ENCODE results near the gene RTTN. TPM values are rescaled to one million over a fixed set of nuclear protein-coding genes. Genes with fewer than 3 reads are reported as not detected.

RTTN gene
- total and polyA plus RNA-seq, 2 of the 4 experiments (the other 2 are of a cell fraction), result 5.8 to 19.9 TPM

GRCh38 chr18:70089858-70090257 lies 115.6 kb downstream of the RTTN start:
- CTCF ChIA-PET, result no interaction called here
- in situ Hi-C loops (cut with MboI; ENCODE audit: low sequenced_read_pairs), result loop anchor here (10.0 kb wide), 2 partner anchors 365 to 1245 kb away; no protein-coding TSS in a partner anchor

More at GRCh38 chr18:70089858-70090257, 115.6 kb downstream of the RTTN start:
- Histone ChIP-seq H3K9me1 (ENCODE audit: insufficient read depth, low read length) (no peaks in the 10 kb centered on the region), H2BK20ac (ENCODE audit: low read depth, low read length) (no peak overlapping the region), H2AFZ (replicated peaks; ENCODE audit: low read length, poor library complexity) (no peak overlapping the region), H3K9me3 (ENCODE audit: control insufficient read depth, insufficient read depth, low read length) (no peaks in the 10 kb centered on the region), H3K36me3 (ENCODE audit: control insufficient read depth, insufficient read depth, low read length) (no peaks in the 10 kb centered on the region; the same call in 1 of the 2 replicates), H3K27me3 (ENCODE audit: control insufficient read depth, insufficient read depth, low read length) (no peaks in the 10 kb centered on the region), H3K4me3 (ENCODE audit: insufficient read depth, low read depth, low read length) (no peak overlapping the region), H4K8ac (ENCODE audit: low read depth in 2 of 2, low read length in 2 of 2) (no peak overlapping the region), H3K9ac (ENCODE audit: low read depth, low read length) (no peak overlapping the region), H3K23ac (ENCODE audit: low read depth, low read length) (no peak overlapping the region), H3K4me1 (ENCODE audit: control insufficient read depth, insufficient read depth, low read length) (peaks cover 1% of the 10 kb centered on the region; the same call in 1 of the 2 replicates), H2BK5ac (ENCODE audit: low read depth, low read length, poor library complexity, severe bottlenecking) (no peak overlapping the region), H2AK9ac (replicated peaks; ENCODE audit: low read depth, low read length, poor library complexity) (no peak overlapping the region), H4K5ac (ENCODE audit: low read depth, low read length) (no peak overlapping the region), H3K56ac (ENCODE audit: extremely low read depth, insufficient read depth, low read length) (no peak overlapping the region), H3K14ac (replicated peaks; ENCODE audit: low read depth, low read length) (no peak overlapping the region; the same call in 1 of the 2 replicates), H3K79me1 (ENCODE audit: low read depth in 1 of 2, low read length in 2 of 2) (no peaks in the 10 kb centered on the region; a peak in 1 of 4 replicates), H4K91ac (ENCODE audit: insufficient read depth, low read depth, low read length) (no peak overlapping the region), H2AK5ac (ENCODE audit: low read depth, low read length) (no peak overlapping the region), H2BK15ac (ENCODE audit: low read depth, low read length) (no peak overlapping the region), H3K18ac (ENCODE audit: low read depth, low read length) (no peak overlapping the region), H3K4ac (ENCODE audit: low read depth, low read length) (no peak overlapping the region), H4K20me1 (ENCODE audit: insufficient read depth, low read length) (no peaks in the 10 kb centered on the region), H3K27ac (ENCODE audit: insufficient read depth, low read length) (no peak overlapping the region), H2BK120ac (ENCODE audit: low read depth, low read length) (no peak overlapping the region), H3K4me2 (ENCODE audit: low read depth, low read length) (no peak overlapping the region)
- no peak for ATAC-seq (ENCODE audit: low read depth)
- intact Hi-C loops (cut with micrococcal nuclease), result loop anchor here (5.0 to 10.0 kb wide), 3 partner anchors 347 to 595 kb away; no protein-coding TSS in a partner anchor
- no peak for TF ChIP-seq USF2 (IDR thresholded peaks at IDR 0.05; ENCODE audit: low read depth, low read length)
- no peak for TF ChIP-seq MXI1 (IDR thresholded peaks at IDR 0.05; ENCODE audit: borderline replicate concordance, low read depth, low read length)
- no peak for TF ChIP-seq MAFK (IDR thresholded peaks at IDR 0.05; ENCODE audit: low read depth, low read length)
- TF ChIP-seq FOS (IDR thresholded peaks at IDR 0.05; ENCODE audit: low read depth, low read length), result no peak
- TF ChIP-seq CHD1 (IDR thresholded peaks at IDR 0.05; ENCODE audit: low read depth, low read length), result no peak
- TF ChIP-seq RFX5 (IDR thresholded peaks at IDR 0.05; ENCODE audit: low read depth, low read length), result no peak
- no peak for TF ChIP-seq POLR2A (IDR thresholded peaks at IDR 0.05; ENCODE audit: low read depth, low read length)
- no peak for TF ChIP-seq MAZ (IDR thresholded peaks at IDR 0.05; ENCODE audit: borderline replicate concordance, low read depth, low read length)
- no peak for TF ChIP-seq NFE2L2 (IDR thresholded peaks at IDR 0.05; ENCODE audit: low read depth, low read length)
- no peak for TF ChIP-seq RAD21 (IDR thresholded peaks at IDR 0.05; ENCODE audit: low read length)
- no peak for TF ChIP-seq BHLHE40 (IDR thresholded peaks at IDR 0.05; ENCODE audit: low read depth, low read length)
- TF ChIP-seq ELK1 (IDR thresholded peaks at IDR 0.05; ENCODE audit: borderline replicate concordance, low read depth, low read length), result no peak
- TF ChIP-seq SMC3 (IDR thresholded peaks at IDR 0.05; ENCODE audit: low read depth, low read length), result no peak
- TF ChIP-seq RCOR1 (IDR thresholded peaks at IDR 0.05; ENCODE audit: insufficient replicate concordance, low read length), result no peak
- TF ChIP-seq CEBPB (IDR thresholded peaks at IDR 0.05; ENCODE audit: low read depth, low read length), result no peak
- TF ChIP-seq CTCF (conservative IDR thresholded peaks at IDR 0.05; ENCODE audit: low read depth, low read length), result no peak
- no peak for DNase-seq
- WGBS, 2 experiments (ENCODE audit: extremely low coverage in 2 of 2, insufficient read length in 1 of 2), result no CpG with 5 or more reads among the region's 1 CpG
- dilution Hi-C loops (cut with HindIII; ENCODE audit: low sequenced_read_pairs, unreplicated experiment), result no loop called here
- no TSS peak for BruUV-seq (replicated peaks)
- POLR2A ChIA-PET (ENCODE audit: unreplicated experiment), result no interaction called here
